GM18868 (cell line): ENCODE measurements around the gene P3H4.

Experiments used
- ATAC-seq: cut with Tn5 transposase; IDR thresholded peaks from one replicate; pipeline ENCODE4 v1.9.1; 2021; ENCODE audit warnings: mild to moderate bottlenecking, moderate library complexity; ENCODE audit not compliant: unreplicated experiment

Gene P3H4

GRCh38 chr17:41772586-41773189 is 39.1 kb downstream of the P3H4 start:
- no peak for ATAC-seq

- no peak for ATAC-seq
Observed at GRCh38 chr17:41772218-41772585, 39.5 kb downstream of the P3H4 start.

GRCh38 chr17:41771389-41772206 is 40.2 kb downstream of the P3H4 start:
- no peak for ATAC-seq

GRCh38 chr17:41769985-41770384 is 41.8 kb downstream of the P3H4 start:
- ATAC-seq = no peak

- ATAC-seq = no peak
Observed at GRCh38 chr17:41769346-41769862, 42.3 kb downstream of the P3H4 start.

GRCh38 chr17:41768682-41769288 is 43.0 kb downstream of the P3H4 start:
- no peak for ATAC-seq

GRCh38 chr17:41767324-41768042 is 44.3 kb downstream of the P3H4 start:
- no peak for ATAC-seq

GRCh38 chr17:41766135-41766534 is 45.6 kb downstream of the P3H4 start:
- ATAC-seq = no peak

- ATAC-seq = no peak
Observed at GRCh38 chr17:41763327-41763726, 48.4 kb downstream of the P3H4 start.

GRCh38 chr17:41762841-41763240 is 48.9 kb downstream of the P3H4 start:
- ATAC-seq = no peak

GRCh38 chr17:41762391-41762790 is 49.4 kb downstream of the P3H4 start:
- ATAC-seq = no peak

GRCh38 chr17:41760878-41761277 is 50.9 kb downstream of the P3H4 start:
- no peak for ATAC-seq

GRCh38 chr17:41758601-41759000 is 53.1 kb downstream of the P3H4 start:
- ATAC-seq = no peak

- ATAC-seq = no peak
Observed at GRCh38 chr17:41754066-41754465, 57.7 kb downstream of the P3H4 start.
